Body of pancreas (tissue), 4 donors: ENCODE data around the gene NDST4.

ENCODE experiments used
- POLR2A ChIP-seq, 3 donors: fragments of 450-650 bp; IDR thresholded peaks; one replicate each; pipeline ENCODE4 v1.6.1; 2016; ENCODE audit warnings: antibody characterized with exemption in 3 of 3, mild to moderate bottlenecking in 2 of 3
- TF ChIP-seq, protein P1 (sequence below), 7 experiments: fragments of 450-650 bp in 4 of 7; fragments of 200-600 bp in 3 of 7; sonication (generic) in 3 of 7; IDR thresholded peaks; one replicate each; pipeline ENCODE4 v1.5.1; 2016 to 2019; ENCODE audit warnings: antibody characterized with exemption in 7 of 7

DNA sequence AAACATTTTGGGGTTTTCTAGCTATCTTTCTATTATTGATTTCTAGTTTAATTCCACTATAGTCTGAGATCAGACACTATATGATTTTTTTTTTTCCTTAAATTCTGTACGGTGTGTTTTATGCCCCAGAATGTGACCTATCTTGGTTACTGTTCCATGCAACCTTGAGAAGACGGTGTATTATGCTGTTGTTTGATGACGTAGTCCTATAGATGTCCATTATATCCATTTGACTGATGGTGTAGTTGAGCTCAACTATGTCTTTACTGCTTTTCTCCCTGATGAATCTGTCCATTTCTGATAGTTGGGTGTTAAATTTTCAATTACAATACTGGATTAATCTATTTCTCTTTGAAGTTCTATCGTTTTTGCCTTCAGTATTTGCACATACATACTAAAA lies 212.5 kb downstream of the NDST4 start:
- TF ChIP-seq, protein P1, sequence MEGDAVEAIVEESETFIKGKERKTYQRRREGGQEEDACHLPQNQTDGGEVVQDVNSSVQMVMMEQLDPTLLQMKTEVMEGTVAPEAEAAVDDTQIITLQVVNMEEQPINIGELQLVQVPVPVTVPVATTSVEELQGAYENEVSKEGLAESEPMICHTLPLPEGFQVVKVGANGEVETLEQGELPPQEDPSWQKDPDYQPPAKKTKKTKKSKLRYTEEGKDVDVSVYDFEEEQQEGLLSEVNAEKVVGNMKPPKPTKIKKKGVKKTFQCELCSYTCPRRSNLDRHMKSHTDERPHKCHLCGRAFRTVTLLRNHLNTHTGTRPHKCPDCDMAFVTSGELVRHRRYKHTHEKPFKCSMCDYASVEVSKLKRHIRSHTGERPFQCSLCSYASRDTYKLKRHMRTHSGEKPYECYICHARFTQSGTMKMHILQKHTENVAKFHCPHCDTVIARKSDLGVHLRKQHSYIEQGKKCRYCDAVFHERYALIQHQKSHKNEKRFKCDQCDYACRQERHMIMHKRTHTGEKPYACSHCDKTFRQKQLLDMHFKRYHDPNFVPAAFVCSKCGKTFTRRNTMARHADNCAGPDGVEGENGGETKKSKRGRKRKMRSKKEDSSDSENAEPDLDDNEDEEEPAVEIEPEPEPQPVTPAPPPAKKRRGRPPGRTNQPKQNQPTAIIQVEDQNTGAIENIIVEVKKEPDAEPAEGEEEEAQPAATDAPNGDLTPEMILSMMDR (IDR thresholded peaks at IDR 0.05), result no peak
- no peak for TF ChIP-seq POLR2A (IDR thresholded peaks at IDR 0.05)
